Retina (tissue), 1 donor: ENCODE measurements around the gene LIPK.

Experiments
- DNase-seq: peaks from one replicate; pipeline ENCODE4 v3.0.0-alpha.2; 2016

Gene LIPK

GRCh38 chr10:88788924-88789323 lies 82.9 kb downstream of the LIPK start:
- no peak for DNase-seq

GRCh38 chr10:88791924-88792323 lies 85.9 kb downstream of the LIPK start:
- no peak for DNase-seq

- DNase-seq, result no peak
These were observed 86.6 kb downstream of the LIPK start for GRCh38 chr10:88792661-88793060.

- no peak for DNase-seq
These were observed 87.8 kb downstream of the LIPK start for GRCh38 chr10:88793712-88794299.

GRCh38 chr10:88794731-88795130 lies 88.7 kb downstream of the LIPK start:
- DNase-seq, result no peak

GRCh38 chr10:88800152-88801125 lies 94.4 kb downstream of the LIPK start:
- no peak for DNase-seq
